Lung (tissue), 13 donors: Measurements from ENCODE around the gene MTFR1L. TPM values are rescaled to one million over a fixed set of nuclear protein-coding genes. Genes with fewer than 3 reads are reported as not detected.

Source experiments
- ATAC-seq: fragments of 200-7000 bp; cut with Tn5 transposase; one replicate; pipeline ENCODE4 v1.9.1; 2020; ENCODE audit warnings: moderate number of reproducible peaks; ENCODE audit not compliant: insufficient read depth, low FRiP score
- DNase-seq, 3 donors: peaks; one replicate each; pipeline ENCODE4 v3.0.0-alpha.2; 2013 to 2017
- H3K27ac ChIP-seq, 2 donors: one replicate each; pipeline ENCODE4 v1.5.1; 2013; ENCODE audit warnings: mild to moderate bottlenecking in 2 of 2, moderate library complexity in 2 of 2, control low read depth in 1 of 2, inconsistent platforms in 1 of 2, low read depth in 1 of 2, low read length in 1 of 2
- H3K27me3 ChIP-seq, 3 donors: one replicate each; pipeline ENCODE4 v1.5.1; 2013; ENCODE audit warnings: low read length in 2 of 3; ENCODE audit not compliant: control insufficient read depth in 3 of 3, insufficient read depth in 3 of 3
- H3K36me3 ChIP-seq, 4 donors: one replicate each; pipeline ENCODE4 v1.5.1; 2013; ENCODE audit warnings: low read length in 4 of 4, mild to moderate bottlenecking in 1 of 4, moderate library complexity in 1 of 4; ENCODE audit not compliant: control insufficient read depth in 4 of 4, insufficient read depth in 4 of 4
- H3K4me1 ChIP-seq, 5 donors: one replicate each; pipeline ENCODE4 v1.5.1; 2013; ENCODE audit warnings: low read length in 5 of 5, mild to moderate bottlenecking in 2 of 5, moderate library complexity in 1 of 5; ENCODE audit not compliant: control insufficient read depth in 5 of 5, insufficient read depth in 5 of 5
- H3K4me3 ChIP-seq: one replicate; pipeline ENCODE4 v1.5.1; 2013; ENCODE audit warnings: mild to moderate bottlenecking, control low read depth, moderate library complexity
- H3K9ac ChIP-seq, 2 donors: one replicate each; pipeline ENCODE4 v1.5.1; 2013; ENCODE audit warnings: low read length in 2 of 2, control low read depth in 1 of 2; ENCODE audit not compliant: insufficient read depth in 1 of 2
- H3K9me3 ChIP-seq, 4 donors: one replicate each; pipeline ENCODE4 v1.5.1; 2013; ENCODE audit warnings: low read length in 3 of 4, mild to moderate bottlenecking in 1 of 4, moderate library complexity in 1 of 4; ENCODE audit not compliant: control insufficient read depth in 4 of 4, insufficient read depth in 3 of 4
- CTCF ChIP-seq: IDR thresholded peaks from 2 replicates; pipeline ENCODE4 v1.5.1; 2012; ENCODE audit warnings: mild to moderate bottlenecking; ENCODE audit errors: control extremely low read depth, extremely low read depth
- WGBS, 2 donors: extraction: QIAGEN DNeasy Blood & Tissue Kit; methylation state at CpG; one replicate each; pipeline ENCODE4 v1.1.7; 2013; 5-methylcytosine and 5-hydroxymethylcytosine counted together
- polyA plus RNA-seq, 2 donors: library from polyadenylated mRNA; stranded (reverse); fragments of 200-250 nt; gene quantifications; one replicate each; pipeline ENCODE4 v1.2.1, GENCODE V29; 2013
- small RNA-seq: library from RNA; depleted of rRNA; stranded (forward); fragments of <200 nt; gene quantifications from one replicate; pipeline ENCODE3, GENCODE V24; 2014; ENCODE audit warnings: low replicate concordance
- total RNA-seq, 2 donors: library from RNA; depleted of rRNA in 1 of 2; stranded (reverse); fragments of >200 nt in 1 of 2; gene quantifications; one replicate each; pipeline ENCODE4 v1.2.1, GENCODE V29; 2014 to 2021
- donor health status: control.
- donor health status: control.
- donor health status: Bipolar disorder and iron deficiency.
- donor health status: healthy.
- donor health status: DM: yes; HTN: yes; CAD: no.

Gene MTFR1L
- total and polyA plus RNA-seq, 4 donors = 35.4 to 43.6 (median 38.4) TPM

GRCh38 chr1:25880518-25880917 is 60.8 kb downstream of the MTFR1L start:
- H3K4me3 ChIP-seq = no peak overlapping the region

GRCh38 chr1:25881266-25881665 is 61.5 kb downstream of the MTFR1L start:
- Histone ChIP-seq H3K36me3 (no peaks in the 10 kb centered on the region), H3K9me3 (no peaks in the 10 kb centered on the region), H3K27ac (no peak overlapping the region), H3K9ac (no peak overlapping the region), H3K4me3 (no peak overlapping the region), H3K4me1 (peaks cover 0 to 2% (median 0%) of the 10 kb centered on the region in 5 donors), H3K27me3 (no peaks in the 10 kb centered on the region)
- DNase-seq = no peak
- 93 to 94% methylated on average over 11 of the region's 11 CpGs for WGBS, 2 donors
- no peak for TF ChIP-seq CTCF
- ATAC-seq = no peak

More at GRCh38 chr1:25880518-25880917, 60.8 kb downstream of the MTFR1L start:
- no peak for TF ChIP-seq CTCF
- no peaks in the 10 kb centered on the region for H3K9me3 ChIP-seq
- ATAC-seq (no peak), DNase-seq (no peak)
- no peaks in the 10 kb centered on the region for H3K27me3 ChIP-seq
- peaks cover 0 to 6% (median 0%) of the 10 kb centered on the region in 5 donors for H3K4me1 ChIP-seq
- WGBS, 2 donors = 95 to 96% methylated on average over 5 of the region's 5 CpGs
- no peaks in the 10 kb centered on the region for H3K36me3 ChIP-seq
- no peak overlapping the region for H3K9ac ChIP-seq
- H3K27ac ChIP-seq = no peak overlapping the region

Small RNA genes lying within 50 kb of the gene (small RNA-seq; reads per million reads assigned to genes)
- gene RF00019 = not detected

Other genes with a start within 250 kb of the MTFR1L start
- 10 to 100 TPM; 14.5 to 14.7 TPM for gene MAN1C1, start 203.2 kb upstream of the MTFR1L start, total RNA-seq
- gene MAN1C1, start 203.2 kb upstream of the MTFR1L start, polyA plus RNA-seq = 10 to 100 TPM in 1 of 2 donors, 1 to 10 TPM in 1; 4.6 to 11.6 TPM
- 10 to 100 TPM; 51.3 to 88.8 TPM for gene SELENON, start 19.8 kb upstream of the MTFR1L start, total RNA-seq
- 10 to 100 TPM; 35.9 to 45.4 TPM for gene SELENON, start 19.8 kb upstream of the MTFR1L start, polyA plus RNA-seq
- gene AUNIP, start 39.5 kb downstream of the MTFR1L start, total RNA-seq = 1 to 10 TPM in 1 of 2 donors, under 1 TPM in 1; 0.21 to 1.1 TPM
- under 1 TPM; 0.26 to 0.31 TPM for gene AUNIP, start 39.5 kb downstream of the MTFR1L start, polyA plus RNA-seq
- 10 to 100 TPM in 1 of 2 donors, 1 to 10 TPM in 1; 7.6 to 12.1 TPM for gene PAQR7, start 55.8 kb downstream of the MTFR1L start, total RNA-seq
- 1 to 10 TPM; 4.2 to 5.6 TPM for gene PAQR7, start 55.8 kb downstream of the MTFR1L start, polyA plus RNA-seq
- gene STMN1, start 86.5 kb downstream of the MTFR1L start, total RNA-seq = 100 to 1,000 TPM in 1 of 2 donors, 10 to 100 TPM in 1; 38.8 to 118 TPM
- gene STMN1, start 86.5 kb downstream of the MTFR1L start, polyA plus RNA-seq = 10 to 100 TPM; 18.5 to 63.8 TPM
- 10 to 100 TPM; 10.6 to 15.2 TPM for gene PAFAH2, start 178.1 kb downstream of the MTFR1L start, total RNA-seq
- 1 to 10 TPM; 6.5 to 7.6 TPM for gene PAFAH2, start 178.1 kb downstream of the MTFR1L start, polyA plus RNA-seq
- under 1 TPM; 0.43 to 0.63 TPM for gene EXTL1, start 201.8 kb downstream of the MTFR1L start, total RNA-seq
- under 1 TPM; 0.08 to 0.18 TPM for gene EXTL1, start 201.8 kb downstream of the MTFR1L start, polyA plus RNA-seq
- under 1 TPM; 0.40 to 0.51 TPM for gene SLC30A2, start 226.2 kb downstream of the MTFR1L start, total RNA-seq
- under 1 TPM; 0.02 to 0.08 TPM for gene SLC30A2, start 226.2 kb downstream of the MTFR1L start, polyA plus RNA-seq
- gene TRIM63, start 247.7 kb downstream of the MTFR1L start, total RNA-seq = under 1 TPM; 0.25 to 0.31 TPM
- gene TRIM63, start 247.7 kb downstream of the MTFR1L start, polyA plus RNA-seq = under 1 TPM; 0.12 to 0.14 TPM